ENCODE measurements around the gene ARMC2. TPM values are rescaled to one million over a fixed set of nuclear protein-coding genes. Genes with fewer than 3 reads are reported as not detected.

The ARMC2 gene
- total RNA-seq (2014; rRNA removed; shearing (Covaris generic)) (0.97 and 1.4 TPM in 2 replicates), polyA plus RNA-seq (2016; fragmentation: Nextera tagmentation; extraction: Ambion mirVana) (2.5 and 4.4 TPM in 2 replicates)

GRCh38 chr6:108848116-108848868 lies at the start of gene ARMC2:
ARMC2 (plus strand) TSS chr6:108848422; CDS start chr6:108854268, 5,846 bp downstream.
- TF ChIP-seq EZH2phosphoT487 (IDR thresholded peaks at IDR 0.05; ENCODE audit: insufficient read depth, low read depth) (no peak), EZH2 (IDR thresholded peaks at IDR 0.05; ENCODE audit: insufficient read depth, poor library complexity, severe bottlenecking) (no peak)
- Histone ChIP-seq H3K4me3 (peak within 1 kb of the TSS; percentile 82), H3K4me1 (ENCODE audit: insufficient read depth) (no peaks in the 10 kb centered on the region), H2AFZ (peak within 1 kb of the TSS; percentile 86), H3K9me3 (ENCODE audit: low read depth) (no peaks in the 10 kb centered on the region), H3K4me2 (ENCODE audit: unreplicated experiment) (peak within 1 kb of the TSS; percentile 84), H3K79me2 (ENCODE audit: insufficient read depth) (0 out of 2 replicates have a peak, but pooled peaks cover 9% of the 10 kb centered on the region), H3K27me3 (replicated peaks; ENCODE audit: insufficient read depth) (no peaks in the 10 kb centered on the region), H3K36me3 (ENCODE audit: low read depth) (no peaks in the 10 kb centered on the region), H3K9ac (peak within 1 kb of the TSS; percentile 89), H3K9me2 (ENCODE audit: insufficient read depth) (no peaks in the 10 kb centered on the region), H4K20me1 (ENCODE audit: insufficient read depth) (no peaks in the 10 kb centered on the region), H3K27ac (peak within 1 kb of the TSS; percentile 83), H3F3A (ENCODE audit: insufficient read depth) (no peaks in the 10 kb centered on the region)
- DNase-seq, result peak; percentile 97
- 1% methylated on average over 42 to 60 of the region's 61 CpGs for WGBS, 2 experiments (ENCODE audit: low coverage in 1 of 2, low lambda C conversion rate in 2 of 2, missing lambda C conversion rate in 2 of 2)
- in situ Hi-C loops (cut with MboI), result no loop called here

GRCh38 chr6:108798670-108799353 lies 49.4 kb upstream of the ARMC2 start:
- Histone ChIP-seq H3F3A (ENCODE audit: insufficient read depth) (no peaks in the 10 kb centered on the region), H3K27me3 (replicated peaks; ENCODE audit: insufficient read depth) (no peaks in the 10 kb centered on the region), H3K4me2 (ENCODE audit: unreplicated experiment) (no peak overlapping the region), H3K9ac (no peak overlapping the region), H3K4me1 (ENCODE audit: insufficient read depth) (peaks cover 10% of the 10 kb centered on the region; the same call in 1 of the 2 replicates), H3K79me2 (ENCODE audit: insufficient read depth) (no peaks in the 10 kb centered on the region), H3K27ac (no peak overlapping the region), H3K36me3 (ENCODE audit: low read depth) (no peaks in the 10 kb centered on the region), H3K9me2 (ENCODE audit: insufficient read depth) (no peaks in the 10 kb centered on the region), H2AFZ (no peak overlapping the region), H3K4me3 (no peak overlapping the region), H3K9me3 (ENCODE audit: low read depth) (no peaks in the 10 kb centered on the region), H4K20me1 (ENCODE audit: insufficient read depth) (no peaks in the 10 kb centered on the region)
- in situ Hi-C loops (cut with MboI), result no loop called here
- TF ChIP-seq EZH2 (IDR thresholded peaks at IDR 0.05; ENCODE audit: insufficient read depth, poor library complexity, severe bottlenecking) (no peak), EZH2phosphoT487 (IDR thresholded peaks at IDR 0.05; ENCODE audit: insufficient read depth, low read depth) (no peak)
- no peak for DNase-seq
- 97% methylated on average over 18 of the region's 18 CpGs for WGBS, 2 experiments (ENCODE audit: low coverage in 1 of 2, low lambda C conversion rate in 2 of 2, missing lambda C conversion rate in 2 of 2)

- no peaks in the 10 kb centered on the region for H3F3A ChIP-seq (ENCODE audit: insufficient read depth)
- no peaks in the 10 kb centered on the region for H3K79me2 ChIP-seq (ENCODE audit: insufficient read depth)
Observed at GRCh38 chr6:108799354-108799717, 48.9 kb upstream of the ARMC2 start.

GRCh38 chr6:108799791-108800190 lies 48.4 kb upstream of the ARMC2 start:
- no peak overlapping the region for H3K4me2 ChIP-seq (ENCODE audit: unreplicated experiment)
- no peaks in the 10 kb centered on the region for H3F3A ChIP-seq (ENCODE audit: insufficient read depth)
- 83 to 94% methylated on average over 1 of the region's 1 CpG for WGBS, 2 experiments (ENCODE audit: low coverage in 1 of 2, low lambda C conversion rate in 2 of 2, missing lambda C conversion rate in 2 of 2)
- no peaks in the 10 kb centered on the region for H3K27me3 ChIP-seq (replicated peaks; ENCODE audit: insufficient read depth)
- H3K4me3 ChIP-seq, result no peak overlapping the region
- TF ChIP-seq EZH2phosphoT487 (IDR thresholded peaks at IDR 0.05; ENCODE audit: insufficient read depth, low read depth) (no peak), EZH2 (IDR thresholded peaks at IDR 0.05; ENCODE audit: insufficient read depth, poor library complexity, severe bottlenecking) (no peak)
- H2AFZ ChIP-seq, result no peak overlapping the region
- H4K20me1 ChIP-seq (ENCODE audit: insufficient read depth), result no peaks in the 10 kb centered on the region
- peaks cover 10% of the 10 kb centered on the region; the same call in 1 of the 2 replicates for H3K4me1 ChIP-seq (ENCODE audit: insufficient read depth)
- no peaks in the 10 kb centered on the region for H3K9me3 ChIP-seq (ENCODE audit: low read depth)
- in situ Hi-C loops (cut with MboI), result no loop called here
- H3K9me2 ChIP-seq (ENCODE audit: insufficient read depth), result no peaks in the 10 kb centered on the region
- no peak overlapping the region for H3K27ac ChIP-seq
- DNase-seq, result no peak
- no peak overlapping the region for H3K9ac ChIP-seq
- no peaks in the 10 kb centered on the region for H3K79me2 ChIP-seq (ENCODE audit: insufficient read depth)
- H3K36me3 ChIP-seq (ENCODE audit: low read depth), result no peaks in the 10 kb centered on the region

More at GRCh38 chr6:108799354-108799717, 48.9 kb upstream of the ARMC2 start:
- Histone ChIP-seq H4K20me1 (ENCODE audit: insufficient read depth) (no peaks in the 10 kb centered on the region), H3K4me1 (ENCODE audit: insufficient read depth) (peaks cover 10% of the 10 kb centered on the region; the same call in 1 of the 2 replicates), H3K9ac (no peak overlapping the region), H3K9me3 (ENCODE audit: low read depth) (no peaks in the 10 kb centered on the region), H3K9me2 (ENCODE audit: insufficient read depth) (no peaks in the 10 kb centered on the region), H3K27ac (no peak overlapping the region), H3K4me3 (no peak overlapping the region), H3K36me3 (ENCODE audit: low read depth) (no peaks in the 10 kb centered on the region), H3K4me2 (ENCODE audit: unreplicated experiment) (no peak overlapping the region), H2AFZ (no peak overlapping the region), H3K27me3 (replicated peaks; ENCODE audit: insufficient read depth) (no peaks in the 10 kb centered on the region)
- in situ Hi-C loops (cut with MboI), result no loop called here
- WGBS, 2 experiments (ENCODE audit: low coverage in 1 of 2, low lambda C conversion rate in 2 of 2, missing lambda C conversion rate in 2 of 2), result 94 to 98% methylated on average over 9 of the region's 9 CpGs
- no peak for TF ChIP-seq EZH2 (IDR thresholded peaks at IDR 0.05; ENCODE audit: insufficient read depth, poor library complexity, severe bottlenecking)
- no peak for TF ChIP-seq EZH2phosphoT487 (IDR thresholded peaks at IDR 0.05; ENCODE audit: insufficient read depth, low read depth)
- no peak for DNase-seq

All from GM23248 (cell line).